OCI-LY3 (cell line): Measurements from ENCODE around the gene ACTG1.

Experiments used
- H2AFZ ChIP-seq: fragments of 200-600, 300-600 bp; shearing (Covaris generic); 2 replicates; pipeline ENCODE4 v1.6.0; 2014; ENCODE audit warnings: antibody characterized with exemption, low read depth, low read length
- H3K27ac ChIP-seq: fragments of 200-600, 300-600 bp; sonication (generic); 2 replicates; pipeline ENCODE4 v1.5.1; 2014; ENCODE audit warnings: mild to moderate bottlenecking, low read length, moderate library complexity, mixed read lengths
- H3K27me3 ChIP-seq: fragments of 200-600, 300-600 bp; sonication (generic); 2 replicates; pipeline ENCODE4 v1.6.1; 2014; ENCODE audit warnings: low read depth, low read length, mixed read lengths
- H3K36me3 ChIP-seq: fragments of 200-600, 300-600 bp; sonication (generic); replicated peaks from 2 replicates; pipeline ENCODE3; 2014; ENCODE audit warnings: low read depth, low read length, mixed read lengths
- H3K4me1 ChIP-seq: fragments of 300-600, 200-600 bp; sonication (generic); 2 replicates; pipeline ENCODE4 v1.6.1; 2014; ENCODE audit warnings: low read length, mixed read lengths
- H3K4me2 ChIP-seq: fragments of 200-600, 300-600 bp; sonication (generic); 2 replicates; pipeline ENCODE4 v1.6.1; 2014; ENCODE audit warnings: low read length, mixed read lengths
- H3K4me3 ChIP-seq: fragments of 300-600, 200-600 bp; sonication (generic); 2 replicates; pipeline ENCODE4 v1.5.1; 2014; ENCODE audit warnings: antibody characterized with exemption, mild to moderate bottlenecking, low read length, moderate library complexity
- H3K79me2 ChIP-seq: fragments of 300-600, 200-600 bp; shearing (Covaris generic); 2 replicates; pipeline ENCODE4 v1.6.1; 2014; ENCODE audit warnings: mild to moderate bottlenecking, low read length, mixed read lengths
- H3K9ac ChIP-seq: fragments of 300-600, 200-600 bp; shearing (Covaris generic); 2 replicates; pipeline ENCODE4 v1.6.0; 2014; ENCODE audit warnings: mild to moderate bottlenecking, low read length, moderate library complexity
- H3K9me3 ChIP-seq: fragments of 200-600, 300-600 bp; shearing (Covaris generic); 2 replicates; pipeline ENCODE4 v1.6.1; 2014; ENCODE audit warnings: low read length, mixed read lengths; ENCODE audit not compliant: insufficient read depth
- H4K20me1 ChIP-seq: fragments of 200-600, 300-600 bp; sonication (generic); 2 replicates; pipeline ENCODE4 v1.6.1; 2016; ENCODE audit warnings: low read length, mixed read lengths; ENCODE audit not compliant: insufficient read depth
- CTCF ChIP-seq: fragments of 200-600, 300-600 bp; sonication (generic); IDR thresholded peaks from 2 replicates; pipeline ENCODE4 v1.5.1; 2014; ENCODE audit warnings: antibody characterized with exemption, low read length, low read depth
- EZH2phosphoT487 ChIP-seq: fragments of 200-600 bp; shearing (Covaris generic); IDR thresholded peaks from 2 replicates; pipeline ENCODE4 v1.6.1; 2018; ENCODE audit warnings: antibody characterized with exemption, mixed run types, low read depth

ACTG1 gene

GRCh38 chr17:81491761-81492160 is 20.8 kb downstream of the ACTG1 start:
- peaks cover 4% of the 10 kb centered on the region; the same call in 1 of the 2 replicates for H3K27me3 ChIP-seq
- no peaks in the 10 kb centered on the region for H3K79me2 ChIP-seq
- TF ChIP-seq CTCF (no peak), EZH2phosphoT487 (no peak)
- H4K20me1 ChIP-seq, result no peaks in the 10 kb centered on the region
- peaks cover 4% of the 10 kb centered on the region; the same call in 1 of the 2 replicates for H3K4me1 ChIP-seq
- no peak overlapping the region for H3K4me2 ChIP-seq
- H3K36me3 ChIP-seq, result no peaks in the 10 kb centered on the region
- no peaks in the 10 kb centered on the region for H3K9me3 ChIP-seq
- H2AFZ ChIP-seq, result no peak overlapping the region
- H3K4me3 ChIP-seq, result no peak overlapping the region
- H3K9ac ChIP-seq, result no peak overlapping the region
- no peak overlapping the region for H3K27ac ChIP-seq

GRCh38 chr17:81491181-81491581 is 21.4 kb downstream of the ACTG1 start:
- Histone ChIP-seq H3K9ac (no peak overlapping the region), H3K4me1 (peaks cover 4% of the 10 kb centered on the region; the same call in 1 of the 2 replicates), H4K20me1 (no peaks in the 10 kb centered on the region), H2AFZ (0 out of 2 replicates have a peak overlapping the region, but pooled peaks have one; percentile 39), H3K79me2 (no peaks in the 10 kb centered on the region), H3K36me3 (no peaks in the 10 kb centered on the region), H3K27ac (no peak overlapping the region), H3K9me3 (no peaks in the 10 kb centered on the region), H3K4me2 (0 out of 2 replicates have a peak overlapping the region, but pooled peaks have one; percentile 24), H3K4me3 (no peak overlapping the region), H3K27me3 (no peaks in the 10 kb centered on the region; the same call in 1 of the 2 replicates)
- TF ChIP-seq EZH2phosphoT487 (no peak), CTCF (no peak)

- Histone ChIP-seq H3K27me3 (no peaks in the 10 kb centered on the region; the same call in 1 of the 2 replicates), H3K4me1 (peaks cover 4% of the 10 kb centered on the region; the same call in 1 of the 2 replicates), H3K9me3 (no peaks in the 10 kb centered on the region), H3K4me2 (no peak overlapping the region), H3K27ac (no peak overlapping the region), H3K36me3 (no peaks in the 10 kb centered on the region), H3K79me2 (no peaks in the 10 kb centered on the region), H4K20me1 (no peaks in the 10 kb centered on the region), H3K9ac (no peak overlapping the region), H3K4me3 (no peak overlapping the region), H2AFZ (no peak overlapping the region)
- TF ChIP-seq CTCF, result no peak
- TF ChIP-seq EZH2phosphoT487, result no peak
Measured at GRCh38 chr17:81489998-81490992, 22.3 kb downstream of the ACTG1 start.
